GM19455 (cell line): Measurements from ENCODE around the gene AGAP3.

Source experiments
- ATAC-seq: cut with Tn5 transposase; IDR thresholded peaks from one replicate; pipeline ENCODE4 v1.9.1; 2021; ENCODE audit not compliant: unreplicated experiment

AGAP3 gene

DNA sequence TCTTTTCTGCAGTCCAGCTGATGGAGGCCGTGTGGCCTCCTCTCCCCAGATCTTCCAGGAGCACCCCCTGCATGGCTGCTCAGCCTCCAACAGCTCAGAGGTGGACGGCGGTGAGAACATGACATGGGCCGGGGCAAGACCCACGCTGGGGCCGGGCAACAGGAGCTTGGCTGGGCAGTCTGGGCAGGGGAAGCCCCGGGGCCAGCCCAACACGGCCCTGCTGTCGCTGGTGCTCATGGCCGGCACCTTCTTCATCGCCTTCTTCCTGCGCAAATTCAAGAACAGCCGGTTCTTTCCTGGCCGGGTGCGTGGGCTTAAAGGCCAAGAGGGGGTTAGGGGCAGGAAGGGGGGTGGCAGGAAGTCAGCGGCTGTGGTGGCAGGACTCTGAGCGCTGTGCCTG is 12.3 kb upstream of the AGAP3 start:
- ATAC-seq = no peak

DNA sequence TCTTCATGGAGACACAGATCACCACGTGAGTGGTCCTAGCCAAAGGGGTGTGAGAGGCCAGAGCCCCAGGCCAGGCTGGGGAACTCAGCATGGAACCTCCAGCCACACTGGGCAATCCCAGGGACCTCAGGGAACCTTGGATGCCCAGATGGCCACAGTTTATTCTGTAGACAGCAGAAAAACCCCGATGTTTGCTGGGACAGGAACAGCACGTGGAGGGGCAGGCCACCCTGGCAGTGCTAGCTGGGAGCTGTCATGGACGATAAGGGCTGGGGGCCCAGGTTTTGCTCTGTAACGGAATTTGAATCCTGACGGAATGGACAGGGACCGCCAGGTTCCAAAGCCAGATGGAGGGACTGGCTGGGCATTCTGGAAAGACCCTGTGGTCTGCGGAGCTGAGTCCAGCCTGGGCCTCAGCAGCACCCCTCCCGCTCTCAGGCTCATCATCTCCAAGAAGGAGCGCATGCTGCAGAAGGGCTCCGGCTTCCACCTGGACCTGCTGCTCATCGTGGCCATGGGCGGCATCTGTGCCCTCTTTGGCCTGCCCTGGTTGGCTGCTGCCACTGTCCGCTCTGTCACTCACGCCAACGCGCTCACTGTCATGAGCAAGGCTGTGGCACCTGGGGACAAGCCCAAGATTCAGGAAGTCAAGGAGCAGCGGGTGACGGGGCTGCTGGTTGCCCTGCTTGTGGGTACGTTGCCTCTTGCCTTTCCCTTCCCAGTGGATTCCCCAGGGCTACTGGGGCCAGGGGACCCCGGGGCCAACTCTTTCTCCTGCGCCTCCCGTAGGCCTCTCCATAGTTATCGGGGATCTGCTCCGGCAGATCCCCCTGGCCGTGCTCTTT is 11.2 kb upstream of the AGAP3 start:
- no peak for ATAC-seq

DNA sequence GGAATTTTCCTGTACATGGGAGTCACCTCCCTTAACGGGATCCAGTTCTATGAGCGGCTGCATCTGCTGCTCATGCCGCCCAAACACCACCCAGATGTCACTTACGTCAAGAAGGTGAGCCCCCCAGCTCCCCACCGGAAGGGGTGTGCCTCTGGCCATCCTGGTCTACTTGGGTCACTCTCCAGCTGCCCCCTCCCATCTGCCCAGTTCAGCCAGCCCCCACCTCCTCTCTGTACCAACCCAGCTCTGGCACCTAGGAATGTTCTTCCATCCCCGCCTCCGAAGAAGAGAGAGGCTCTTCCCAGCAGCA is 10.7 kb upstream of the AGAP3 start:
- ATAC-seq = no peak

DNA sequence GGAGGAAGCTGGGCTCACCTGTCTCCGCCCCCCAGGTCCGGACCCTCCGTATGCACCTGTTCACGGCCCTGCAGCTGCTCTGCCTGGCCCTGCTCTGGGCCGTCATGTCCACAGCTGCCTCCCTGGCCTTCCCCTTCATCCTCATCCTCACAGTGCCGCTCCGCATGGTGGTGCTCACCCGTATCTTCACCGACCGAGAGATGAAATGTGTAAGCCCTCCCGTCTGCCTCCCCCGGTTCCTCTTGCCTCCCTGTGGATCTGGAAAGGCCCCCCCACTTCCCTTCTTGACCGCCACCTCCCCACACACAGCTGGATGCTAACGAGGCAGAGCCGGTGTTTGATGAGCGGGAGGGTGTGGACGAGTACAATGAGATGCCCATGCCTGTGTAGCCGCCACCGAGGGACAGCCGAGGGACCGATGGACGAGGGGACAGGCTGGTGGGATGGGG is 10.3 kb upstream of the AGAP3 start:
- no peak for ATAC-seq

DNA sequence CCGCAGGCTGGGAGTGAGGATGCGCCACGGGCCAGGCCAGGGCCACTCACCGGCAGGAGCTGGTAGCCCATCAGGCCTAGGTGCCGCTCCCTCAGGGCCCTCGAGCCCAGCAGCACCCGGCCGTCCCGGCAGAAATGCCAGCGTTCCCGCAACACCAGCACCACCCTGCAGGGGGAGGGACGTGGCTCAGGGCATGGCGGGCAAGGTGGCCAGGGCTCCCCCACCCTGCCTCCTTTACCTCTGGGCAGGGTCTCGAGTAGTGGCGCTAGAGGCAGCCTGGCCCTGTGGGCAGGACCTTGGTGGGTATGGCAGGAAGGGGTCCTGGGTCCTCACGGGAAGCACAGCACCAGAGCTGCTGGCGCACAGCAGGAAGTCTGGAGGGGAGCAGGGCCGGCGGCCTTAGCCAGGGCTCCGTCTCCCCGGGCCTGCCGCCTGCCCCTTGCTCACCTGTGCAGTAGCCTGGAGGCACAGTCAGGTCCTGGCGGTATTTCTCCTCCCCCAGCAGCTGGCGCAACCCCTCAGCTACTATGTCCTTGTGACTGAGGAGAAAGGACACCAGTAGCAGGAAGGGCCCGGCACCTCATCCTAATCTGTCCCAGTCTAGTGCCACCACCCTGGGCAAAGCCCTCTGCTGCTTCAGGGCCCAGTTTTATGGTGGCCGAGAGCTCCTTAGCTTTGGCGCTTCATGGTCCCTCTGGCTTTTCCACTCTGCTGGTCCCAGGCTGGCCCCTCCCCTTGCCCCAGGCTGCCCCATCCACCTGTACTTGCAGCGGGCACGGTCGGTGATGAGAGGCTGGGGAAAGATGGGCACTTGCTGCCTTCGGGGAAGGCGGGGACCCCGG is 9.2 kb upstream of the AGAP3 start:
- no peak for ATAC-seq

DNA sequence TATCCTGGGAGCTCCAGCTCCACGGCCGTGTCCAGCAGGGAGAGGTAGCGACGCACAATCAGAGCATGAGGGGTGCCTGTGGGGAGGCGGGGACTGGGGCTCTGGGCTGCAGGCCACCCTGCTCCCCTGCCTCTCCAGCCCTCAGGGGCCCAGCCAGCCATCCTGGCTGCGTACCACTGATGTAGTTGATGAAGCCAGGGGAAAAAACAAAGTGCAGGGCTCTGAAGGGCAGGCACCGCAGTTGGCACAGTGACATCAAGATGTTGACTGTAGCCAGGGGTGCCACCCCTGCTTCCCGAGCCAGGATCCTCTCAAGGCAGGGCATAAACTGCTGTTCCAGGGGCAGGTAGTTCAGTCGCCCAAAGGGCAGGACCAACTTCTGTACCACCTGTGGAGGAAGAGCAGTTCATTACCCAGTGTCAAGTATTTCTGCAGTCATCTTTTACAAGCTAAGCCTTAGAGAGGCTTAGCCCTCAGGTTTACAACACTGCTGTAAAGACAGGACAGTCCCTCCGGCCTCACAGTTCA is 8.5 kb upstream of the AGAP3 start:
- no peak for ATAC-seq

DNA sequence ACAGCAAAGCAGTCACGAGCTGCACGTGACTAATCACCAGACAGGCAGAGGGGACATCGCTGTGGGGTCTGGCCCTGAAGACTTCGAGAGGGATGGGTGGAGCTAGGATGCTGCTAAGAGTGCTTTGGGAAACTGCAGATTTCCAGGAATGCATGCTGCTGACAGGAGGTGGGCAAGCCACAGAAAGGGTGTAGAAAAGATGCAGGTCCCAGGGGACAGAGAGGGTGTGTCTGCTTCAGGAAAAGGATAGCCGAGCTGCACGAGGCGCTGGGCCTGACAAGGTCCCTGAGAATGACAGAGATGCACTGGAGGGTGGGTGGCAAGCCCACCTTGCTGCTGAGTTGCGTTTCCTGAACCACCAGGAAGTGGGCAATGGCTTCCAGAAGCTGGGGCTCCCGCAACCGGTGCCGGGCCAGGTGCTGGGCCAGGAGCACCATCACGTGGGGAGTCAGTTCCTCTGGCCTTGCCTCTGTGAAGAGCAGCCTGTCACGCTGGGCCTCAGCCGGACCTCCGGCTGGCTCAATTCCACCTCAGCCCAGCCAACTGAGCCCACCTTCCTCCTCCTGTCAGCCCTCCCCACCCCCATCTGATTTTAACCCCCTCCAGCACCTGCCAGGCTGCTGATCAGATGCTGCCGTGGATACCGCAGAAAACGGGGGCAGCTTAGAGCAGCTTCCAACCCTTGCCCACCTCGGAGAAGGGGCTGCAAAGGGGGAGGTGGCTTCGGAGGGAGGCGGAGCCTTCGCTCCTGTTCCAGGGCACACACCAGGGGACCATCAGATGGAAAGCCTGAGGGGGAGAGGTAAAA is 7.8 kb upstream of the AGAP3 start:
- ATAC-seq = no peak

DNA sequence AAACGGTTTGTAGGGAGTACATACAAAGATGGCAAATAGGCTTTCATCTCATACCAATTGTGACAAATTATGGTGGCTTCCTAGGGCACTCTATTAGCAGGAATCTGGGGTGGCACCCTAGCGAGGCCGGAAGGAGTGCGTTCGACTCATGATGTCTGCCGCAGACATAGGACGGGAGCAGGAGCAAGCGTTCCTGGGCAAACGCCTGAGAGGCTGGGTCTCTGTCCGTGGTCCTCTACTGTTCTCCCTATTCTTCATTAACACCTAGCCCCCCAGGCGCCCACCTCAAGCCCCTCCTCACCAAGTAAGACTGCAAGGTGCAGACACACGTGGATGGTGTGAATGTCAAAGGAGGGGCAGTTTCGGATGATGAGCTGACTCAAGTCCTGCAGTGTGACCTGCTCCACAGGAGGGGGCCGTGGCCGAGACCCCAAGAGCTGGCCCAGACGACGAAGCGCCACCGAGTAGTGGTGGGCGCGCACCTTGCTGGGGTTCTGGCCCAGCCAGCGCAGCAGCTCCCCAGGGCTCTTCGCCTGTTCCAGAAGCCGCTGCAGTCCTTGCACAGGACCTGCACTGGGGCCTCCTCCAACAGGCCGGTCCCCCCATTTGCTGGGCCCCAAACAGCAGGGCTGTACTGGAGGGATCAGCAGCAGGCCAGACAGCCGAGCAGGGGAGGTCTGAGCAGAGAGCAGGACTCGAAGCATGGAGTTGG is 6.9 kb upstream of the AGAP3 start:
- no peak for ATAC-seq

DNA sequence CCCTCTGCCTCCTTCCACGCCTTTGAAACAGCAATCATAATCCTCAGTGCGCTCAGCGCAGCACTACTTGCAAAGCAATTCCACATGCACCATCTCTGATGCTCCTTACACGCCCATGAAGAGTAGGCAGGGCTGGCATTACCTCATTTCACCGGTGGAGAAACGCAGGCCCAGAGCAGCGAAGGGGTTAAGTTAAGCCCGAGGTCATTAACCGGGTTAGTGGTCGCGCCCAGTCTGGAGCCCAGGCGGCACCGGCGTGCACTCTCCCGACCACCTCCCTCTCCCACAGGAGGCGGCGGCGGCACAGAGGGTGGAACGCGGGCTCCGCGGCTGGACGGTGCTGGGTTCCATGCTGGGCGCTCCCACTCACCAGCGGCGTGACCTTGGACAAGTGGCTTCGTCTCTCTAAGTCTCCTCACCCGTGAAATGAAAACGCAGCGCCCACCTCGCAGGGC is 6.2 kb upstream of the AGAP3 start:
- ATAC-seq = peak; percentile 1

DNA sequence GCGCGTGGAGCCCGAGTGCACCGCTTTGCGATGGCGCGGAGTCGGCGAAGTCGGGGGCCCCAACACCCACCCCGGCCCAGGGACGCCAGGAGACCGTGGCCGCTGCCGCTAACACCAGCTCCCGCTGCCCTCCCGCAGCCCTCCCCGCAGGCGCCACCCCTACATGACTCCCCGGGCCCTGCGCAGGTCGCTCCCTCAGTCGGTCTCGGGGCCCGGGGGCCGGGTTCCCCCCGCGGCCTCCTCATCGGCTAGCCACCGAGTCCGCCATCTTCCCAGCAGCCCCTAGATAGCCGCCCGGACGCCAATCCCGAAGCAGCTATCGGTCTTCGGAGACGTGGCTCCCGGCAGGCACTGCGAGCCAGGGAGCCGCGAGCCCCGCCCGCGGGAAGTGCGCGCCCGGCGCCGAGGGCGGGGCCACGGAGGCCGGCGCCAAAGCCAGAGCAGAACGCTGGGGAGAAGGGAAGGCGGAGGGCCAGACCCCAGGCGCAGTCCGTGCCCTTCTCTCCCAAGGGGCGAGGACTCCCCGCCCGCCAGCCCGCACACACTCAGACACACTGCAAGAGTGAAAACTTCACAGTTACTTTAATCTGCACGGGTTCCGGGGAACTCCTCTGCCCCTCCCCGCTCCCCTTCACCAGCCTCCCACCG is 5.6 kb upstream of the AGAP3 start, which contains the start of gene FASTK:
TSS of gene FASTK (minus strand) at position 288 of the 648 bp plus-strand sequence. CDS start at position 245, 43 bp downstream.
- peak; percentile 77 for ATAC-seq

DNA sequence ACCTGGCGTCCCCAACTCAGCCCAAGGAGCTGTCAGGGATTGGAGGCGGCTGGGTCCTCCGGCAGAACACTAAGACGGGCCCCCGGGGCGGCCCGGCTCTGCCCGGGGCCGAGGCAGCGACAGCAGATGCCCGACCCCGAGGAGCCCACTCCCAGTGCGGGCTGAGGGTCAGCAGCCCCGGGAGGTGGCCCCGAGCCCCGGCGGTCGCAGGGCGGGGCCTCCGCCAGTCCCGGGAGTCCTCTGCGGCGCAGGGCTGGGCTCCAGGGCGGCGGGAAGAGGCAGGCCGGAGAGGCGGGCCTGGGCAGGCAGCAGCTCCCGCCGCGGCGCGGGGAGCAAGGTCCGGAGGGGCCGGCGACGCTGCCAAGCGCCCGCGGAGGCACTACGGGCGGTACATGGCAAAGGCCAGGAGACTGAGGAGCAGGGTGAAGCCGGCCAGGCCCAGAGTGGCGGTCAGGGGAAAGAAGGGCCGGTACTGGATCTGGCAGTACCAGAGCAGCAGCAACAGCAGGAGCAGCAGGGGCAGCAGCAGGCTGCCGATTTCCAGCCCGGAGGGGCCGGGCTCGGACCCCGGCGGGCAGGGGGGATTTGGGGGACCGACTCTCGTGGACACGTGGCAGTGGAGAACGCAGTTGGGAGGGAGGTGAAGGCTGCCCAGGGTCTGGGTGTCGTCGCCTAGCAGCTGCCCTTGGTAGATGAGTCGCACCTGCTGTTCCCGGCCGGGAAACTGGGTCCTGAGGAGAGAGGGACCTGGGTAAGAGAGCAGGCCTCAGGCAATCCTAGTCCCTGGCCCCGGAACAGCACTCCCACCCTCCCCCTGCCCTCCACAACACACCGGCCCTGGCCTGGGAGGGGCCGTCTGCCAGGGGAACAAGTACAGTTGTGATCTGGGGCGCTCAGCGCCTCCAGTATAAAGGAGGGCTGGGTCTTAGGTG is 4.8 kb upstream of the AGAP3 start:
- ATAC-seq = no peak

DNA sequence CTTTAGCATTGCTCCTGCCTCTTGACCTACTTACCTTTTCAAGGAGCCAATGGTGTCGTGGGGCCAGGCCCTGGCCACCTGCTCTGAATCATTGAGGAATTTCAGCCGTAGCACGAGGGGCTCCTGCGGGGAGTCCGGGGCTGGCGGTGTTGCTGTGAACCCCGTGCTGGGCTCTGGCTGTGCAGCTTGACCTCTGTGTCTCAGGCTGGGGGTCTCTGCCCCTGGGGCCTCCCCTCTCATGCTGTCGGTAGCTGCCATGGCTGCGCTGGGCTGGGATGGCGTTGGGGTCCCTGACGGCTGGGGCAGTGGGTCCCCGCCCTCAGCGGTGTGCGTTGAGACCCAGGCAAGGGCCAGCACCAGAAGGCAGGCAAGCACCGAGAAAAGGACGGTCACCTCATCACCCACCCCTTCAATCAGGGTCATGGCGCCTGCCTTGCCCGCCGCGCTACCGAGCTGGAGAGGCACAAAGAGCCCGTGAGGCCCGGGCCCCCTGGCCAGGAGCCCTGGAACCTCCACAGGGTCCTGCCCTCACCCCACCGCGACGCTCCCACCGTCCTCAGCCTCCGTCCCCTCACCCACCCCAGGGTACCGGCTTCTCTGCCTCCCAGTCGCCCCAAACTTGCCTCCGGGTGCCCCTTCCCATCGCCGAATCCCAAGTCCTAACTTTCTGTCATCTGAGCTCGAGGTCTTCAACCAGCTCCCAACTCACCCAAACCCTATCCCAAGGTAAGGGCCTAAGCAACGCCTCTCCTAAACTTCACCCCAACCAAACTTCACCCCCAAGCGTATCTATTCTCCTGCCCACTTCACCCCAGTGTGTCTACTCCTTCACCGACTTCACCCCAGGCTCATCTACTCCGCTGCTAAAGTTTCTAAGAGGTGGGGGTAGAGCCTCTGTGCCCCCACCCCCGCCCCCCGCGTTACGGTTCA is 3.9 kb upstream of the AGAP3 start:
- no peak for ATAC-seq

DNA sequence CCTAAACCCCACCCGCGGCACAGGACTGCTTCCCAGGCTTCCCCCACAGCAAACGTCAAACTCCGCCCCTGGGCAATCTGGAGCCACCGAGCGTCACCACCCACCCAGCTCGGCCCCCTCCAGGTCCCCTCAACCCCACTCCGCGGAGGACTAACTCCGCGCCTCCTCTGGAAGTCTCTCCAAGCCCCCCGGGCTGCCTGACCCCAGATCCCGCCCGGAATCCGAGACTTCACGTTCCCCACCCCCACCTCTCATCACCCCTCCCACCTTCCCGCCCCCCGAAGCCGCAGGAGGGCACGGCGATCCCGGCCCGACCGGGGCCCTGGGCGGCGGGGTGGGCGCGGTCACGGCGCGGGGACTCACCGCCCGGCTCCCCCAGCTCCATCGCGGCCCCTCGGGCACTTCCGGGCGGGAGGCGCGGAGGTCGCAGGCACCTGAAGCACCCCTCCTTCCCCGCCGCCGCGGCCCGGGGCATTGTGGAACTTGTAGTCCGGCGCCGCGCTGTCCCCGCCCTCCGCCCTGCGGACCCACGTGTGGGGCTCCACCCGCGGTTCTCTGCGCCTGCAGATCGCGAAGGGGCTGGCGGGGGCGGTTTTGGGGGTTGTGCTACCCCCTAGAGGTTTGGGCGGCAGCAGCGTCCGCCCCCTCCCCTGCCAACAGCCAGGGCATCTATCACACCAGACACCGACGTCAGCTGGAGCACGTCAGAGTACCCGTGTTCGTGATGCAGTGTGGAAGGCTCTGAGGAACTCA is 3.0 kb upstream of the AGAP3 start, which contains the start of gene TMUB1:
TSS of gene TMUB1 (minus strand) at position 423 of the 753 bp plus-strand sequence. CDS start 930 bp downstream, outside the sequence.
- ATAC-seq = peak; percentile 48

DNA sequence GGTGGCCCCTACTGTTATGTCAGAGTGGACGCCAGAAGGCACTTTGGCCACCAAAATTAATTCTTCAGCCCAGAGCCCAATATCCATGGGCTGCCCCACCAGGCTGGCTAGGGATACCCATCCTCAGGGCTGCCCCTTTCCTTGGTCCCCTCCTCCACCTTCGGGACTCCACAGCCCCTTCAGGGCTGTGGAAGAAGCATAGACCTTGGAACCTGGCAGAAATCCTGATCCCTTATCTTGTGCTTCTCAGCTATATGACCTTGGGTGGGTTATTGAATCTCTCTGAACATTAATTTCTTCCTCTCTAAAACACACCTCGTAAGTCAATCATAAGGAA is 2.5 kb upstream of the AGAP3 start:
- no peak for ATAC-seq

DNA sequence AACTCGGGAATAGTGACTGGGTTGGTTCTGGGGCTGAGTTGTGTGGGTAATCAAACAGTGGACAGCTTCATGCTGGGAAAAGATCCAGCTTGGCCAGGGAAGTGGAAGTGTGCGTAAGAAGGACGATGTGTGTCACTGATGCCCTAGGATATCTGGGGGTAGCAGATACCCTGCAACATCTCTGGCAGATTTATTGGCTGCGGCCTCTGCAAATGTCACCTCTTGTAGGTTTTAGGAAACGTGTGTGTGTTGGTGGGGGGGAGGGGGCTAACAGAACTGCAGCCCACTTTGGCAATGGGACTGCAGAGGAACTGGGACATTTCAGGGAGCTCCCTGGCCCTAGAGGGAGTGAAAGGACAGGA is 965 bp upstream of the AGAP3 start:
- ATAC-seq = no peak

DNA sequence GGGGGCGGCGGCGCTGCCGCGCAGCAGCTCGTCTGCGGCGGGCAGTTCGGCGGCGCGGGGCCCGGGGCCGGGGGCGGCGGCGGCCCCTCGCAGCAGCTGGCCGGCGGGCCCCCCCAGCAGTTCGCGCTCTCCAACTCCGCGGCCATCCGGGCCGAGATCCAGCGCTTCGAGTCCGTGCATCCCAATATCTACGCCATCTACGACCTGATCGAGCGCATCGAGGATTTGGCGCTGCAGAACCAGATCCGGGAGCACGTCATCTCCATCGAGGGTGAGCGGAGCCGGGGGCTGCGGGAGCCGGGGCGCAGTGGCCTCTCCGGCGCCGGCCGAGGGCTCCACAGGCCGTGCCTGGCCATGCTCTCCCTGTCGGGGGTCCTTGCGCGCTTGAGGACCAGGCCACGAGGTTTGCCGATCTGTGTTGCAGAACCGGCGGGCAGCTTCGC is 548 bp downstream of the AGAP3 start:
- ATAC-seq = no peak
